Activated gamma-delta T cell treated with Interleukin-2 at 50 U/mL for 16 hours (primary cell): ENCODE results near the gene PACRG.

Experiments used
- DNase-seq: peaks from one replicate; pipeline ENCODE4 v3.0.0-alpha.2; 2020

PACRG gene

GRCh38 chr6:163324326-163324687 is 596.5 kb downstream of the PACRG start:
- no peak for DNase-seq

- DNase-seq = no peak
Measured at GRCh38 chr6:163324688-163325389, 597.1 kb downstream of the PACRG start.

- no peak for DNase-seq
Measured at GRCh38 chr6:163325390-163325784, 597.6 kb downstream of the PACRG start.

GRCh38 chr6:163327165-163327880 is 599.5 kb downstream of the PACRG start:
- no peak for DNase-seq

- no peak for DNase-seq
Measured at GRCh38 chr6:163327921-163328320, 600.1 kb downstream of the PACRG start.

GRCh38 chr6:163328411-163328810 is 600.6 kb downstream of the PACRG start:
- DNase-seq = no peak

GRCh38 chr6:163329991-163330390 is 602.2 kb downstream of the PACRG start:
- no peak for DNase-seq

- DNase-seq = no peak
Measured at GRCh38 chr6:163331245-163331644, 603.5 kb downstream of the PACRG start.

- DNase-seq = no peak
Measured at GRCh38 chr6:163332575-163332974, 604.8 kb downstream of the PACRG start.

GRCh38 chr6:163333038-163333437 is 605.3 kb downstream of the PACRG start:
- no peak for DNase-seq

- DNase-seq = no peak
Measured at GRCh38 chr6:163333701-163334663, 606.2 kb downstream of the PACRG start.

GRCh38 chr6:163335056-163335455 is 607.3 kb downstream of the PACRG start:
- no peak for DNase-seq

- DNase-seq = no peak
Measured at GRCh38 chr6:163335671-163336545, 608.1 kb downstream of the PACRG start.

GRCh38 chr6:163336961-163337360 is 609.2 kb downstream of the PACRG start:
- DNase-seq = no peak

- DNase-seq = no peak
Measured at GRCh38 chr6:163337958-163338357, 610.2 kb downstream of the PACRG start.

- DNase-seq = no peak
Measured at GRCh38 chr6:163338671-163339405, 611.1 kb downstream of the PACRG start.

- no peak for DNase-seq
Measured at GRCh38 chr6:163339466-163339865, 611.7 kb downstream of the PACRG start.

GRCh38 chr6:163340201-163340887 is 612.6 kb downstream of the PACRG start:
- no peak for DNase-seq

- DNase-seq = no peak
Measured at GRCh38 chr6:163341224-163342061, 613.7 kb downstream of the PACRG start.
